ENCODE measurements around the gene MAP2K1.
"Not testable (repeated sequence)": the region's sequence is repeated elsewhere in the genome, so short reads cannot be mapped to it uniquely, and the experiment has no call there.

MAP2K1 gene

GRCh38 chr15:66503041-66503648 lies 116.4 kb downstream of the MAP2K1 start:
- not testable (repeated sequence) for DNase-seq (ENCODE audit: extremely low read depth in 1 of 2, low read depth in 1 of 2)

DNA sequence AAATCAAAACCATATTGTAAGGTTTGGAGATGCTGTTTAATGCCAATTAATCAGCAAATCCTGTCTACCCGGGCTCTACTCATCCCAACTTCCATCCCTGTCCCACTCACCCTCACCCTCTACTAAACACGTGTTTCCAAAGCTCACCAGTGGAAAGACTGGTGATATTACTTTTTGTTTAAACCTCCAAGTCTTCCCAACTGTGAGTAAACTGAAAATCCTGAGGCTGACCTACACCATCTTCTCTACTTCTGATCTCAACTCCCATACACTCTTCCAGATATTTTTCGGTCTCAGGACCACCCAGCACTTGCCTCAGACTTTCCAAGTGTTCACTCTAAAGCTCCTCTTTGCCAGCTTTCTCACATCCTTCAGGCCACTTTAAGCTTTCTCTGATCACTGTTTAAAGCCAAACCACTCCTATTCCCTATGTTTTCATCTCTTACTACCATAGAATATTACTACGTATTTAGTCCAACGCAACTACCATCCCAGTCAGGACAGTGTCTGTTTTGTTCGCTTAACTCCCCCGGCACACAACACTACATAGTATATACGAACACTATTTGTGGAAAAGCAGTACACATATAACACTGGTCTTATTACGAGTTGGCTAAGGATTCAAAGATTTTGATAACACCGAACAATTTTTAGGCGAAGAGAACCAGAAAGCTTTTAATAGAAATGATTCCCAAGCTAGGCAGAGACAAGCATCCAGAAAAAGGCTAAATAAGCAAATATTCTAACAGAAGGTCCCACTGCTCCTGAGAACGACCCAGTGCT lies 117.3 kb downstream of the MAP2K1 start:
- DNase-seq (ENCODE audit: extremely low read depth in 1 of 2, low read depth in 1 of 2): no peak

DNA sequence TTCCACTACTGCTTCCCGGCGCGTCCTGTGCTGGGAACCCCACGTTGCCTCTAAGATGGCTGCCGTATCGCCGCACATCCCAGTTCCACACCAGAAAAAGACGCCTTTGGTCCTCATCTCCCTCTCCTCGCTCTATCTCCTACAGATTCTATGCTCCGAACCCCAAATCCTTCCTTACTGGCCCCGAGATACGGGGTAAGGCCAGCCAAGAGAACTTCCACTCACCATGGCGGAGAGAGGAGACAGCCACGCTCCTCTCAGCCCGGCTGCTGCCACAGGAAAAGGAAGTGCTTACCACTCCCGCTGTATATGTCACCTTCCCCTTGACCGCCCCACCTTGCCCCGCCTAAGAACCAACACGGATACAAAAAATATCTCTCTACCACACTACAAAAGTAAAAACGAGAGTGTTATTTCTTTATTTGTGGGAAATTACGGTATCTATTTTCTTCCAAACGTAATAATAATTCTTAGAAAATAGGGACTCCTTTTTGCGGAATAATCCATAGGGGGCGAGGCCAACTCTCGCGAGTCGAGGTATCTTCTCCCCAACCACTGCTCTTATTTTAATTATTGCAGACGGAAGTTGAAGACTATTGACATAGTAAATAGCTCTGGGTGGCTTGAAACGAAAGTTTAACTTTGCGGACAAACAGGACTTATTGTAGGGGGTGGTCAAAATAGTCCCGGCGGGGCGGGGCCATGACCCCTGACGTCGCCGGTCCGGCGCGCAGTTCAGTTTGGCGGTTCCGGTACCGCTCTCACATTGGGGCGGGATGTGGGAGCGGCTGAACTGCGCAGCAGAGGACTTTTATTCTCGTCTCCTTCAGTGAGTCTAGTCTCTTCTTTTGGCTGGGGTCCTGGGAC lies 118.1 kb downstream of the MAP2K1 start, which contains the start of the genes RPL4 and ZWILCH:
RPL4 (minus strand) TSS at position 293 of the 867 bp plus-strand sequence; CDS start at position 228, 65 bp downstream.
ZWILCH (plus strand) TSS at position 764 of the 867 bp plus-strand sequence; CDS start at position 777, 13 bp downstream.
- peak; percentile 50 to 70 for DNase-seq (ENCODE audit: extremely low read depth in 1 of 2, low read depth in 1 of 2)

- no peak for DNase-seq (ENCODE audit: extremely low read depth in 1 of 2, low read depth in 1 of 2)
Observed at GRCh38 chr15:66505430-66505811, 118.7 kb downstream of the MAP2K1 start.

- no peak for DNase-seq (ENCODE audit: extremely low read depth in 1 of 2, low read depth in 1 of 2)
Observed at GRCh38 chr15:66505818-66506217, 119.1 kb downstream of the MAP2K1 start.

GRCh38 chr15:66508293-66508883 lies 121.7 kb downstream of the MAP2K1 start:
- DNase-seq (ENCODE audit: extremely low read depth in 1 of 2, low read depth in 1 of 2): no peak

DNA sequence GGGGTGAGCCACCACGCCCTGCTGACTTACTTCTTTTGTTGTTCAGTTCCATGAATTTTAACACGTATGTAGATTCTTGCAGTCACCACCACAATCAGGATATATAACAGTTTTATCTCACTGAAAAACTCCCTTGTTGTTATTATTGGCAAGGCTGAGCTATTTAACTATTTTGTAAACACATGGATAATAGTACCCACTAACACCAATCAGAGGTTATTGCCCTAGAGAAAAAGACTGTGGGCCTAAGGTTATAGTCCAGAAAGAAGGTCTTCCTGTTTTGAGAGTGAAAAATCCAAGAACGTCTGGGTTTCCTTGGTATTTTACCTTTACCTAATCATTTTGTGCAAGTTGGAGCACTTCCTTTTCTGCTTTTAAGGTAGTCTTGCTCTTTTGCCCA lies 127.9 kb downstream of the MAP2K1 start:
- DNase-seq (ENCODE audit: extremely low read depth in 1 of 2, low read depth in 1 of 2): no peak

- DNase-seq (ENCODE audit: extremely low read depth in 1 of 2, low read depth in 1 of 2): no peak
Observed at GRCh38 chr15:66515901-66516322, 129.2 kb downstream of the MAP2K1 start.

- no peak for DNase-seq (ENCODE audit: extremely low read depth in 1 of 2, low read depth in 1 of 2)
Observed at GRCh38 chr15:66523926-66524325, 137.2 kb downstream of the MAP2K1 start.

DNA sequence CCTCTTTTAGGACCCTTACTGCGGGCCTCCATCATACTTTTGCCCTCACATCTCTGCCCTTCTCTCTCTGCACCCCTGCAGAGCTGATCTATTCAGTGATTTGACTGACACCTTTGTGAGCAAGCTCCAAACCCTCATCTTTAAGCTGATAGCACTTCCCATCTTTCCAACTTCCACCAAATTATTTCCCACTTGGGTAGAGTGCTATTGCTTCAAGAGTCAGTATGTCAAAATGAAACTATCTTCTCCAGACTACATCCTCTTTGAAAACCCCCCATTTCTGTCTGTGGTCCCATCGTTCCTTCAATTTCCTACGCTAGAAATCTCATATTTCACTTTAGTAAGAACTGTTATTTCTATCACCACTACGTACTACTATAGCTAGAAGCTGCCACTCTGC lies 138.1 kb downstream of the MAP2K1 start:
- DNase-seq (ENCODE audit: extremely low read depth in 1 of 2, low read depth in 1 of 2): no peak

DNA sequence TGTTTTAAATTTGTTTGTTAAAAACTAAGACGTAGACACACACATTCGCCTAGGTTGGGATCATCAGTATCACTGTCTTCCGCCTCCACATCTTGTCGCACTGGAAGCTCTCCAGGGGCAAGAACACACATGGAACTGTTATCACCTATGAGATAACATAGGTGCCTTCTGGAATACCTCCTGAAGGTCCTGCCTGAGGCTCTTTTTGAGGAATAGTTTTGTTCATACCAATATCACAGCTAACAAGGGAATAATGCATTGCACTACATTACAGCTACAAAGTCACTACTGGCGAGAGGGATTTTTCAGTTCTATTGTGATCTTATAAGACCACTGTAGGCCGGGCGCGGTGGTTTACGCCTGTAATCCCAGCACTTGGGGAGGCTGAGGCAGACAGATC lies 148.3 kb downstream of the MAP2K1 start:
- DNase-seq (ENCODE audit: extremely low read depth in 1 of 2, low read depth in 1 of 2): no peak

Data from activated CD8-positive, alpha-beta memory T cell treated with anti-CD3 and anti-CD28 coated beads for 1 hour (primary cell).